Ectodermal cell (in vitro differentiated cells): Measurements from ENCODE around the gene IL1B.

ENCODE experiments used
- H3K27ac ChIP-seq: 2 replicates; pipeline ENCODE4 v1.7.0; 2013; ENCODE audit warnings: mild to moderate bottlenecking, low read depth, low read length; ENCODE audit not compliant: insufficient read depth, poor library complexity, severe bottlenecking
- H3K27me3 ChIP-seq: 2 replicates; pipeline ENCODE4 v1.7.0; 2013; ENCODE audit warnings: mild to moderate bottlenecking, low read length; ENCODE audit not compliant: insufficient read depth, control insufficient read depth, poor library complexity, severe bottlenecking
- H3K36me3 ChIP-seq: one replicate; pipeline ENCODE4 v1.7.0; 2013; ENCODE audit warnings: low read length; ENCODE audit not compliant: control insufficient read depth, insufficient read depth
- H3K4me1 ChIP-seq: one replicate; pipeline ENCODE4 v1.7.0; 2013; ENCODE audit warnings: low read length; ENCODE audit not compliant: control insufficient read depth, insufficient read depth
- H3K4me3 ChIP-seq: 2 replicates; pipeline ENCODE4 v1.7.0; 2013; ENCODE audit warnings: low read depth, low read length, control low read depth; ENCODE audit not compliant: insufficient read depth
- H3K9me3 ChIP-seq: 2 replicates; pipeline ENCODE4 v1.7.0; 2013; ENCODE audit warnings: mild to moderate bottlenecking, low read length, moderate library complexity; ENCODE audit not compliant: control insufficient read depth
- WGBS, 2 experiments: methylation state at CpG; one replicate each; pipeline ENCODE4 v1.1.7; 2013; ENCODE audit warnings: missing lambda C conversion rate in 2 of 2; 5-methylcytosine and 5-hydroxymethylcytosine counted together

The IL1B gene

GRCh38 chr2:112807233-112807807, 29.3 kb downstream of the IL1B start:
- 90 to 94% methylated on average over 3 of the region's 3 CpGs for WGBS, 2 experiments
- Histone ChIP-seq H3K9me3 (no peaks in the 10 kb centered on the region), H3K4me1 (no peaks in the 10 kb centered on the region), H3K27me3 (no peaks in the 10 kb centered on the region), H3K36me3 (no peaks in the 10 kb centered on the region), H3K4me3 (no peak overlapping the region), H3K27ac (no peak overlapping the region)

- H3K4me1 ChIP-seq, result no peaks in the 10 kb centered on the region
- H3K27me3 ChIP-seq, result no peaks in the 10 kb centered on the region
- WGBS, 2 experiments, result 91% methylated on average over 11 of the region's 11 CpGs
- H3K36me3 ChIP-seq, result no peaks in the 10 kb centered on the region
- H3K9me3 ChIP-seq, result no peaks in the 10 kb centered on the region
- no peak overlapping the region for H3K4me3 ChIP-seq
- no peak overlapping the region for H3K27ac ChIP-seq
Measured at GRCh38 chr2:112805542-112805941, 31.0 kb downstream of the IL1B start.

GRCh38 chr2:112803691-112804521, 32.7 kb downstream of the IL1B start:
- H3K4me3 ChIP-seq, result no peak overlapping the region
- no peaks in the 10 kb centered on the region for H3K4me1 ChIP-seq
- H3K27ac ChIP-seq, result no peak overlapping the region
- H3K27me3 ChIP-seq, result no peaks in the 10 kb centered on the region
- no peaks in the 10 kb centered on the region for H3K9me3 ChIP-seq
- WGBS, 2 experiments, result 90 to 95% methylated on average over 3 to 5 of the region's 5 CpGs
- no peaks in the 10 kb centered on the region for H3K36me3 ChIP-seq

- Histone ChIP-seq H3K4me3 (no peak overlapping the region), H3K4me1 (no peaks in the 10 kb centered on the region), H3K9me3 (no peaks in the 10 kb centered on the region), H3K27ac (no peak overlapping the region), H3K27me3 (no peaks in the 10 kb centered on the region), H3K36me3 (no peaks in the 10 kb centered on the region)
- 92 to 96% methylated on average over 4 of the region's 4 CpGs for WGBS, 2 experiments
Measured at GRCh38 chr2:112800881-112801583, 35.5 kb downstream of the IL1B start.

- H3K9me3 ChIP-seq, result no peaks in the 10 kb centered on the region
- no peaks in the 10 kb centered on the region for H3K27me3 ChIP-seq
- 91 to 94% methylated on average over 8 of the region's 8 CpGs for WGBS, 2 experiments
Measured at GRCh38 chr2:112798979-112799975, 37.3 kb downstream of the IL1B start.

GRCh38 chr2:112796486-112796885, 40.1 kb downstream of the IL1B start:
- H3K9me3 ChIP-seq, result no peaks in the 10 kb centered on the region
- no peak overlapping the region for H3K27ac ChIP-seq
- WGBS, 2 experiments, result 0 to 9% methylated on average over 1 of the region's 1 CpG
- no peaks in the 10 kb centered on the region for H3K36me3 ChIP-seq
- no peak overlapping the region for H3K4me3 ChIP-seq
- H3K27me3 ChIP-seq, result no peaks in the 10 kb centered on the region
- no peaks in the 10 kb centered on the region for H3K4me1 ChIP-seq

More at GRCh38 chr2:112798979-112799975, 37.3 kb downstream of the IL1B start:
- H3K27ac ChIP-seq, result no peak overlapping the region
- no peak overlapping the region for H3K4me3 ChIP-seq
- no peaks in the 10 kb centered on the region for H3K4me1 ChIP-seq
- H3K36me3 ChIP-seq, result no peaks in the 10 kb centered on the region

- Histone ChIP-seq H3K4me1 (no peaks in the 10 kb centered on the region), H3K4me3 (no peak overlapping the region), H3K27ac (no peak overlapping the region), H3K36me3 (no peaks in the 10 kb centered on the region), H3K27me3 (no peaks in the 10 kb centered on the region), H3K9me3 (no peaks in the 10 kb centered on the region)
- 81 to 83% methylated on average over 1 of the region's 1 CpG for WGBS, 2 experiments
Measured at GRCh38 chr2:112795774-112796173, 40.8 kb downstream of the IL1B start.

GRCh38 chr2:112794841-112795240, 41.7 kb downstream of the IL1B start:
- 99% methylated on average over 3 of the region's 3 CpGs for WGBS, 2 experiments
- H3K27me3 ChIP-seq, result no peaks in the 10 kb centered on the region
- no peaks in the 10 kb centered on the region for H3K9me3 ChIP-seq
- no peaks in the 10 kb centered on the region for H3K4me1 ChIP-seq
- H3K4me3 ChIP-seq, result no peak overlapping the region
- no peak overlapping the region for H3K27ac ChIP-seq
- H3K36me3 ChIP-seq, result no peaks in the 10 kb centered on the region

- no peaks in the 10 kb centered on the region for H3K27me3 ChIP-seq
- no peak overlapping the region for H3K4me3 ChIP-seq
- H3K36me3 ChIP-seq, result no peaks in the 10 kb centered on the region
- H3K27ac ChIP-seq, result no peak overlapping the region
- H3K4me1 ChIP-seq, result no peaks in the 10 kb centered on the region
- no peaks in the 10 kb centered on the region for H3K9me3 ChIP-seq
- 95% methylated on average over 5 of the region's 5 CpGs for WGBS, 2 experiments
Measured at GRCh38 chr2:112794131-112794733, 42.3 kb downstream of the IL1B start.
